DMS 273 (cell line): ENCODE results near the gene RANBP3.
"Not testable (repeated sequence)": the region's sequence is repeated elsewhere in the genome, so short reads cannot be mapped to it uniquely, and the experiment has no call there.

Source experiments
- DNase-seq: peaks from one replicate; lab custom pipeline; 2025; ENCODE audit not compliant: unreplicated experiment; lab: John Stamatoyannopoulos, UW

The RANBP3 gene, protein sequence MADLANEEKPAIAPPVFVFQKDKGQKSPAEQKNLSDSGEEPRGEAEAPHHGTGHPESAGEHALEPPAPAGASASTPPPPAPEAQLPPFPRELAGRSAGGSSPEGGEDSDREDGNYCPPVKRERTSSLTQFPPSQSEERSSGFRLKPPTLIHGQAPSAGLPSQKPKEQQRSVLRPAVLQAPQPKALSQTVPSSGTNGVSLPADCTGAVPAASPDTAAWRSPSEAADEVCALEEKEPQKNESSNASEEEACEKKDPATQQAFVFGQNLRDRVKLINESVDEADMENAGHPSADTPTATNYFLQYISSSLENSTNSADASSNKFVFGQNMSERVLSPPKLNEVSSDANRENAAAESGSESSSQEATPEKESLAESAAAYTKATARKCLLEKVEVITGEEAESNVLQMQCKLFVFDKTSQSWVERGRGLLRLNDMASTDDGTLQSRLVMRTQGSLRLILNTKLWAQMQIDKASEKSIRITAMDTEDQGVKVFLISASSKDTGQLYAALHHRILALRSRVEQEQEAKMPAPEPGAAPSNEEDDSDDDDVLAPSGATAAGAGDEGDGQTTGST

DNA sequence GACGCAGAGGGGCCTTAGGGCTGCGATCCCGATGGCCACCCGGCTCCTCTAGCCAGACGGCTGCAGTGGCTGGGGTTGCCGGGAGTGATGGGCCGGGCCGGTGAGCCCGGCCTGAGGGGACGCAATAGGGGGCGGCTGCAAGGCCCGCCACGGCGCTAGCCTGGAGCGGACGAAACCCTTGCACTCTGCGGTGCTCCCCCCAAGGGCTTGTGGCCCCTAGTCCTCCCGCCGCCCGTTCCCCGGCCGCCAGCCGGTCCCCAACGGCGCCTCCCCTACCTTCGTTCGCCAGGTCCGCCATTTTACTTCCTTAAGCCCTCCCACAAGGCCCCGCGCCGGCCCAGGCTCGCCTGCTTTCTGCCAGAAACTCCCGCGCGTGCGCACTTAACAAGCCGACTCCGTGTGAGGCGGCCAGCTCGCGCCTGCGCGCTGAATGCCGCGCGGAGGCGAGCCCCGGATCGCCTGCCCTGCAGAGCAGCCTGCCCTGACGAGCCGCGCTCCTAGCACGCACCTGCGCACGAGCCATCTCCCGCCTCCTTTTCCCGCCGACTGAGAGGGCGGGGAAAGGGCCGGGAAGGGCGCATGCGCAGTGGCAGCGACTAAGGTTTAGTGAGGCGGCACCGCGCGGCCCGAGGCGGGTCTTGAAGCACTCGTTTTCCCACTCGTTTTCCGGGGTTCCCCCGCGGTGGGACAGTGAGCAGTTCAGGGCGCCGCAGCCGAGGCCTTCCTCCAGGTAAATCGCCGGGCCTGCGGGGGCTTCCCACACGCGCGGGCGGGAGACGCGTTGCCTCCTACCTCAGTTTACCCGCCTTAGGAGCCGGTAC lies at the start of gene RANBP3:
Gene RANBP3 (minus strand): TSS at position 356 of the 821 bp plus-strand sequence. CDS start 58 bp downstream, at position 298.
- DNase-seq, result peak; percentile 100

DNA sequence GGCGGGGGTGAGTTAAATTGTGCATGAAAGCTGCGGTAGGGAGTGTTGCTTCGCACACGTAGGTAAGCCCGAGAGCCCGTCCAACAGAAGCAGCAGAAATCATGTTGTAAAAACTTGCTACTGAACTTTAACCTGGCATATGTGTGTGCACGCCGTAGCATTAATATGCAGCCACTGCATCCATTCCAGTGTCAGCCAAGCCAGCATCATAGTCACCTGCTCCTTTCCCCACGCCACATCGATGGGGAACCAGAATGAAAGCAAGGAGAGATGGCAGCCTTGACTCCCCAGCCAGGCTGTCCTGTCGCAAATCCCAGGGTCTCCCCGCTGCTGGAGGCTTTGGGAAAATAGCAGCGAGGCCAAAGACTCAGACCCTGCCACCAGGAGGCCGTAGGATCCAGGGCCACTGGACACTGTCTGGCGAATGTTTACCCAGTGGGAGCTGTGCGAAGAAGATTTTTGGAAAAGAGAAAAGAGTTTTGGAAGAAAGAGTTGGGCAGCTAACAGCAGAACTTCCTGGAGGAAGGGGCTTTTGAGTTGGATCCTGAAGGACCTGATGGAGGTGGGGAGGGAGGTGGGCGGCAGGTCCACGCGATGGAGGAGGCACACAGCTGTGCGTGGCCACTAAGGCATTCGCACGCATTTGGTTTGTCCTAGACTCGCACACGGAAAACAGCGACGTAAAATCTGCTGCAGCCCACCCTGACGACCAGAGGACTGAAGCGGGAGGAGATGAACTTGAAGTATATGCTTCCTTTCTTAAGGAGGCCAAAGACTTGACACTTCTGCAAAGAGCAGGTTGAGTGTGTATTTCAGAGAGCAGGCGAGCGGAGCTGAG lies 48.7 kb upstream of the RANBP3 start:
- no peak for DNase-seq

DNA sequence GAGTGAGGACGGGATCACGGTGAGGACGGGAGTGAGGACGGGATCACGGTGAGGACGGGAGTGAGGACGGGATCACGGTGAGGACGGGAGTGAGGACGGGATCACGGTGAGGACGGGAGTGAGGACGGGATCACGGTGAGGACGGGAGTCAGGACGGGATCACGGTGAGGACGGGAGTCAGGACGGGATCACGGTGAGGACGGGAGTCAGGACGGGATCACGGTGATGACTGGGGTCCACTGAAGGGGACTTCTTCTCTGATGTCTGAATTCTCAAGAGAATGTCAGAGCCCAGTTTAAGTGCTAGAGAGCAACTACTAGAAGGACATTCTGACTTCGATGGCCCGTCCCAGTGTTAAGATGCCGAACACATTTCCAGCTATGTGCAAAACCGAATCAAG lies 46.8 kb upstream of the RANBP3 start:
- not testable (repeated sequence) for DNase-seq

DNA sequence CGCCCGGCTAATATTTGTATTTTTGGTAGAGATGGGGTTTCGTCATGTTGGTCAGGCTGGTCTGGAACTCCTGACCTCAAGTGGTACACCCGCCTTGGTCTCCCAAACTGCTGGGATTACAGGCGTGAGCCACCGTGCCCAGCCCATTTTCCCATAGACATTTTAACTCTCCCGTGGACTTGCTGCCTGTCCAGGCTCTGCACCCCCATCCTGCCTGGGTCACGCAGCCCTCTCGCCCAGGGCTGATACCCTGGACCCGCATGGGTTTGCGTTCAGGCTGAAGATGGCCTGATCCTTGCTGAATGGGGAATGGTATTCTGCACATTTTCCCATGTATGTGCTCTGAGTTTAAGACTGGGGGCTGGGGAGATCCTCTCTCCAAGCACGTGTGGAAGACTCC lies 46.0 kb upstream of the RANBP3 start:
- DNase-seq, result no peak

DNA sequence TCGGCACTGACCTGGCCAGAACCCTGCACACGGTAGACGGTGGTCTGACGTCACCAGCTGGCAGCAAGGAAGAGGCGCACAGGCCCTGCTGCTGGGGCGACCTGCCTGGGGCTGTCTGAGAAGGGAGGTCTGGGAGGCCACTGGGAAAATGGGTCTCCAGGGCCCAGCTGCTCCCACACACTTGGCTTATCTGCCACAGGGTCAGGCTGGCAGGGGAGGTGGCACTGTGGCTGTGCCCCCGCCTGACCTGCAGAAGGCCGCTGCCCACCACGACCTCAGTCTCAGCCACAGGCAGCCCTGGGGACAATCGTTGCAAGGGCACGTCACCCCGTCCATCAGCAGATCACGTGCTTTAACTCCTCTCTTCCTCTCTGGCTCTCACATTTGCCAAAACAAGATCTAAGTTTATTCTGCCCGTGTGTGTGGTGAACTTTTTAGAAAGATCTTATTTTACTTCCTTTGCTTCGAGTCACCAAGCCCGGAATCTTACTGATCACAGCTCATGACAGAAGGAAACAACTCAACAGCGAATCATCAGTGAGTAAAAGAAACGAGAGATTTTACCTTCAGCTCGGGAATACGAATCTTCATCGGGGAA lies 45.2 kb upstream of the RANBP3 start:
- no peak for DNase-seq

DNA sequence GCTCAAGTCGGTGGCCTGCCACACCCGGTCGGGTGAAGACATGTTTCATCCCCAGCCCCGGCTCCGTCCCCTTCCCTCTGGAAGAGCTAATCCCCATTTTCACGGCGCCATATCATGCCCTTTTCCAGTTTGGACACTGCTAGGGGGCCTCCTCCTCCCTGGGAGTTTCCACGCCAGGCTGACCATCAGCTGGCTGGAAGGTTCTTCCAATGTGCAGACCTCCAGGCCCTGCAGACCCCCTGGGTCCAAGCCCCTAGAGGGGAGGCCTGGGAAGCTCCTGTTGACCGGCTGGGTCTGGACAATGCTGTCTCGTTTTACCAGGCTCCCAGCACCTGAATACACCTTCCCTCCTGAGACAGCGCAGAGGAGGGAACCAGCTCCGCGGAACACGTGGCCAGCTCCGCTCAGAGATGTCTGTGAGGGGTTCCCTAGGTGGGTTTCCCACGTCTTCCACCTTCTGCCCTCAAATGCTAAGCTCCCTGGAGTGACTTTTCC lies 44.7 kb upstream of the RANBP3 start:
- DNase-seq, result no peak

DNA sequence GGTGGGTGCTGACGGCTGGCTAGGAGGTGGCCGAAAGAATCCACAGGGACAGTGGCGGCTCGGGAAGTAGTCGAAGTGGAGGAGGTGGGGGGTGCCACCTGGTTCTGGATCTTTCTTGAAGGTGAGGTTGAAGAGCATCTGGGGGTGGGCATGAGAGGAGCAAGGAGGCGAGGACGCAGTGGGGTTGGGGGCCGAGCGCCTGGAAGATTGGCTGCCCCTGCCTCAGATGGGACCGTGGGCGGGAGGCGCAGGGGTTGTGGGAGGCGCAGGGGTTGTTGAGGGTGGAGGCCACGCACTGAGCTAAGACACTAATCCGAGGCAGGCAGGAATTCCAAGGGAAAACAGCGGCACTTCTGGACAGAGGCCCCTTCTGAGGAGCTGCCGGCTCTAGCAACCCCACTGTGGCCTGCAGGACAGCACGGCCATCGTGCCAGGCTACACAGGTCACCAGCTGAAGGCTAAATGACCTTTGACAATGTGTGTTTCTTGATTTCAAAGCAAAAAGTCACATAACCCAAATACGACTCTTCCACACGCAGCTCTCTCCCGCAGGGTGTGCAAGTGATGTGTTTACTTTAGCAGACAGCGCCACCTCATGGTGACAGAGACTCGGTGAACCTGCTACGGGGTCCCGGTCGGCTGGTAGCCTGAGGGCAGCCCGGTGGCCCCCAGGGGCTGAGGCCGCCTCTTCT lies 44.1 kb upstream of the RANBP3 start:
- peak; percentile 92 for DNase-seq

DNA sequence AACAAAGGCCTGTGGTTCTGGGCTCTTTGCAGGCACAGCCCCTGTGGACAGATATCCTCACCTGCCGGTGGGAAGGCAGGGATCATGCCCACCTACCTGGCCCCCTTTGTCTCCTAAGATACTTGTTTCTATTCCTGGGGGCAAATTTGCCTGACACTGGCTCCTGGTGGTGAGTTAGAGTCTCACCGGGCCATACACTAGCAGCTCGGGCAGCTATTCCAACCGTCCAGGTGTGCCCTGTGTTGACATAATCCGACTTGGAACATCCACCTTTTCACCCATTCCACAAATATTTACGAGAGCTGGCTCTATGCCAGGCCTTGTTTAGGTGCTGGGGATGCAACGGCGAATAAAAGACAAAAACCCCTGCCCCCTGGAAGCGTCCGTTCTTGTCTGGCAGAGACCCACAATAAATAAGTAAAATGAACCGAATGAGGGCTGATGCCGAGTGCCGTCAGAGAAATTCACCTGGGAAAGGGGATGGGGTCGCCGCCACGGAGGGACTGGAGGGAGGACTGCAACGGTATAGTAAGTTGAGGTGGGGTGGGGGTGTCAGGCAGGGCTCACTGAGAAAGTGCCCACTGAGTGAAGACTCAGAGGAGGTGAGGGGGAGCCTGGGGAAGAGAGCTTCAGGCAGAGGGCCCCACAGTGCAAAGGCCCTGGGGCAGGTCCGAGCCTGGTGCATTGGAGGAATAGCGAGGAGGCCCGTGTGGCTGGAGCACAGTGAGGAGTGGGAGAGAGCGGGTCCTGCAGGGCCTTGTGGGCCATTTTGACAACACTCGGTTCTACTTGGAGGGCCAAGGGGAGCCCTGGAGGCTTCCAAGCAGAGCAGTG lies 43.2 kb upstream of the RANBP3 start:
- no peak for DNase-seq

DNA sequence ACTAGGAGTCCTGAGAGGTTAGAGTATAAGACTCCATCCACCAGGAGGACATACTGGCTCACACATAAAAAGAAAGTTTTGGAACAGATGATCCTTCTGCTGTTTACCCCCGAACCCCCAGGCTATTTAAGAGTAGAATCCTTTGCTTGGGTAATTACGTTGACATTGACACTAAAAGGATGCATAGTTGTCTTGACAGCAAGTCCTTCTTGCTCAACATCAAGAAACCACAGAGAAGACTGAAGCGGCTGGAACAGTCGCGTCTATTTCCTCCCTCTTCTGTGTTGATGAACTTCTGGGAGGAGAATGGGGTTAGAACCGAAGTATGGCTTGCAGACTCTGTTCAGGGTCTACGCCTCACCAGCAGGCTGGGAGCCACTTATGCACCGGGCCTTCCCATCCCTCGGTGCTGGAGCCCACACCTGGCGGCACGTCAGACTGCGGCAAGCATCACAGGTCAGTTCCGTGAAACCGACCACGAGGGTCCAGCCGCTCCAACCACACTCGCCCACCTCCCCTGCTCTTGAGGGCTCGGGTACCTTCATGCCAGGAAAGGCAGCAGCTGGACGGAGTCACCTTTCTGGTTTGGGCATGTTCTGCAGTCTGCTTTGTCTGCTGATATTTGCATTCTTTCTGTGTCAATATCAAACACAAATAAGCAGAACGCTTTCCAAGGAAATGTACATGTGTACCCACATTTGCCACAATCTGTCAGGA lies 42.4 kb upstream of the RANBP3 start:
- no peak for DNase-seq

DNA sequence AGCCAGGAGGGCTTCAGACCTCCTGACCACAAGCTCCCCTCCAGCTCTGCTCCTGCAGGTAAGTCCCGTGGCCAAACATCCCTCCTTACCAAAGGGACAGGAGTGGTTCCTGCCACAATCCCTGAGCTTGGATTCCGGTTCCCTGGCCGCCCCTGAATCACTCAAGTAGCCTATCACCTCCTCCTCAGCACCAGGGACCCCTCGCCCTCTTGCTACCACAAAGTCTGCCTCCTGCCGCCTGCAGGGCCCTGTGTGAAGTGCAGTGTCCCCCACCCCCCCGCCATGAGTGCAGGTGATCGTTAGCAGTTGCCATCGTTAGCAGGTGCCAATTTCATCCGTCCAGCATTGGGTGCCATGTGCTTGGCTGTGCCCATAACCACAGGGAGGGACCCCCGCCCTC lies 40.8 kb upstream of the RANBP3 start:
- DNase-seq, result peak; percentile 28

DNA sequence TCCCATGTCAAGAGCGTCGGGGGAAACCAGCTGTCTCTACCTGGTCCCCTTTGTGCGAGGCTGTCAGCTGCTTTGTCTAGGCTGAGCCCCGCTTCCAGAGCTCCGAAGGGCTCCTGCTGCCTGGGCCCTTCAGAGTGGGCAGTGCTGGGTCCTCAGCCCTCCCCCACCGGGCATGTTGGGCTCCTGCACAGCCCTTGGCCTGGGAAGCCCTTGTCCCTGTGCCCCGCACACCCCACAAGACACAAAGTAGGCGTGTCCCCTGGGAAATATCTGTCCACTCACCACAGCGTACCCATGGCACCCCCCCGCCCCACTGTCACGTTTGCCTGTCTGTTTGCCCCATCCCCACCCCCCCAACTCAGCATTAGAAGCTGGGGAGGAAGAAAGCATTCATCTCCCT lies 39.6 kb upstream of the RANBP3 start:
- no peak for DNase-seq

DNA sequence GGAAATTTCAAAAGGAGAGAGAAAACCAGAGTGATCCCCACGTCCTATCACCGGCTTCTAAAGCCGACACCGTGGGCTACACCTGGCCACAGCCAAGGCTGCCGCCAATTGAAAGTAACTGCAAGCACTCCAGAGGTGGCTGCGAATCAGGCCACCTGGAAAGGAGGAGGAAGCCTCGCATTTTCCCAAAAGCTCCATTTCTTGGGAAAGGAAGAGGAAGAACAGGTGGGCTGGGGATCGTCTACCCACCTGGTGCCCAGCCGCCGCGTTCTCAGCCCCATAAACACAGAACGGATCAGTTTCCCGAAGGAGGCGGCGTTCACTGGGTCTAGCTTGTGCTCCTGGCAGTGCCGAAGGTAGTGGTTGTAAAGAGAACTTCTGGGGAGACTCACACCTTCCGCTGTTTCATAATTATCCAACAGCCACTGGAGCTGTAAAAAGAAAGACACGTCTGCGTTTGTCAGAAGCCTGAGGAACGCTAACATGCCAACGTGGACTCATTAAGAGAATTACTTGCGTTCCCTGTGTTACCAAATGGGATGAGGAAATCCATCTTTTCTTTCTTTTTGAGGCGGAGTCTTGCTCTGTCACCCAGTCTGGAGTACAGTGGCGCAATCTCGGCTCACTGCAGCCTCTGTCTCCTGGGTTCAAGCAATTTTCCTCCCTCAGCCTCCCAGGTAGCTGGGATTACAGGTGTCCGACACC lies 38.1 kb upstream of the RANBP3 start:
- no peak for DNase-seq

DNA sequence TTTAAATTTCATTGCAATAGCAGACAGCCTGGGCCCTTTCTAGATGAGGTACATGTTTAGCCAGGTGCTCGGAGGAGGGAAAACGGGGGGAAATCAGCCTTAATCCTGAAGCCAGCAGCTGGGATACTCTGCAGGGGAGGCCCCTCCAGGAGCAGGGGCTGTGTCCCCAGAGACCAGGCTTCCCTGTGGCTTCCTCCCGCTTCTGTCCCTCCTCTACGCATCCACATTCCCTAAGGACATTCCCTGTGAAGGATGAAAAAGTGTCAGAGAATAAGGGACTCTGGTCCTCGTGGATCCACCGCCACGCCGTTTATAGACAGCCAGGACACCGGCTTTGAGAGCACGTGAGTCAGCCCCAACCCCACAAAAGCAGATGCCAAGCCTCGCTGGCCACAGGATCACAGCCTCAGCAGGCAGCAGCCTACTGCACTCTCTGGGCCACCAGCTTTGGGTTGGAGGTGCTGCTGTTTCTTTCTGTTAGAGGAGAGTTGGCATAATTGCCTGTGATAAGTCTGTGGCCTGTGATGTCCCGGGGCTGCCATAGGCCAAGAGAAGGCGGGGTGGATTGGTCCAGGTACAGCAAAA lies 36.7 kb upstream of the RANBP3 start:
- DNase-seq, result no peak

DNA sequence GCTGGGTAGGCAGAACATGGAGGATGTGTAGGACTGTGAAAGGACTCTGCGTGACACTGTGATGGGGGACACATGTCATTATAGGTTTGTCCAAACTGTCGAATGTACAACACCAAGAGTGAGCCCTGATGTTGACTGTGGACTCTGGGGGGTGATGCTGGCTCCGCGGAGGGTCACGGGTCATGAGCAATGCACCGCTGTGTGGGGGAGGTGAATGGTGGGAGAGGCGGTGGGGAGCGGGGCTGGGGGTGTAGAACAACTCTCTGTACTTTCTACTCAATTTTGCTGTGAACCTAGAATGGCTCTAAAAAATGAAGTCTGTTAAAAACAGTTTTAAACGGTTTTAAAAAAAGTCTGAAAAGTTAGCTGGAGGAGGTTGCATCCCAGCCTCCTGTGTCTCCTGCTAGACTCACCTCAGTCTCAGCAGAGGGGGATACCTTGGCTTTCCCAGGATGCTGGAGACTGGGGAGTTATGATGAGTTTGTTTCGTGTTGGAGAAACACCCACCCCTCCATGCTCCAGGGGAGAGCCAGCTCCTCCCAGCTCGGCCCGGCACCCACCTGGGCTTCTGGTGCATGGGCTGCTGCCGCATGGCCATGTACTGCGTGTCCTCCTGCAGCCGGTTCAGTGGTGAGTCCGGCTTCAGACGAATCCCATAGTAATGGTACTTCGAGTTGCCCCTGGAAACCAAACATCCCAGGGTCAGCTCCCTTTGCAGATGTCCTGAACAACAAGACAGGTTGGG lies 34.7 kb upstream of the RANBP3 start:
- no peak for DNase-seq

DNA sequence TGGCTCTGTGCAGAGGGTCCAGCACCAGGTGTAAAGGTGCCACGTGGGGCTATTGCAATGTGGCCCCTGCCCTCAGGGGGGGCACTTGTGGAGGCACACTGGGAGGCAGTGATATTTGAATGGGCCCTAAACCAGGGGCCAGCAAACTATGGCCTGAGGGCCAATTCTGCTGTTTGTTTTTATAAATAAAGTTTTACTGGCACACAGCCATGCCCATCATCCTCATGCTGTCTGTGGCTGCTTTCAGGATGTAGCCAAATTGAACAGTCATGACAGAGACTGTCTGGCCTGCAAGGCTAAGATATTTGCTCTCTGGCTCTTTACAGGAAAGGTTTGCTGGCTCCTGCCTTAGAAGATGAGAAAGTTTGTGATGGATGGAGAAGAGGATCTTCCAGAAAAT lies 33.9 kb upstream of the RANBP3 start:
- DNase-seq, result no peak

DNA sequence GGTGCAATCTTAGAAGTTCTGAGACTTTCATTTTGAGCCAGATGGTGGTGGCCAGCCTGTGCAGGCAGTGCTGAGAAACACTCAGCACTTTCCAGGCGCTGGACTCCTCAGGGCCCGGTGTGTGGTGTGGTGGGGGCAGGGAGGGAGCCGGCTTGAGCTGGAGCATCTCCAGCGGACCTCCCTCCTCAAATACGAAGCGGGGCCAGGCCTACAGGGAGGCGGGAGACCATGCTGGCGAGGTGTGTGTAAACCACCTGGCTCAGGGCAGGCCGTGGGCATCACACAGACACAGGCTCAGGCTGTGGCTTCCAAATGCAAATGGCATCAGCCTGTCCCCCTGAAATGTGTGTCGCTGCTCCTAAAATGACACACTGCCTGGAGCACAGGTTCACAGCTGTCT lies 33.3 kb upstream of the RANBP3 start:
- no peak for DNase-seq

DNA sequence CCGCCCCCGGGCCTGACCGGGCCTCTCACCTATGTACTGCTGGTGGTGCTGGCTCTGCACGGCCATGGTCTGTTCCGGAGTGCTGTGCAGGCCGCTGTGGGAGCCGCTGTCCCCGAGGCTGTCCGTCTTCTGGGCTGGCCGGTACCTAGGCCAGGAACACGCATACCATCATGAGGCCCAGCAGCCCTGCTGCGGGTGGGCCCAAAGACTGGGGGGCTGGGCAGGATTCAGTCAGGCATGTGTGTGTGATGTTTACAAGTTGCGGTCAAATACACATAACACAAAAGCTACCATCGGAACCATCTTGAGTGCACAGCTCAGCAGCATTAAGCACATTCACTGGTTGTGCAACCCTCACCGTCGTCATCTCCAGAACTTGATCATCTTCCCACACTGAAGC lies 32.2 kb upstream of the RANBP3 start:
- no peak for DNase-seq
